ENCODE measurements around the gene SMCO2.

SMCO2 gene

DNA sequence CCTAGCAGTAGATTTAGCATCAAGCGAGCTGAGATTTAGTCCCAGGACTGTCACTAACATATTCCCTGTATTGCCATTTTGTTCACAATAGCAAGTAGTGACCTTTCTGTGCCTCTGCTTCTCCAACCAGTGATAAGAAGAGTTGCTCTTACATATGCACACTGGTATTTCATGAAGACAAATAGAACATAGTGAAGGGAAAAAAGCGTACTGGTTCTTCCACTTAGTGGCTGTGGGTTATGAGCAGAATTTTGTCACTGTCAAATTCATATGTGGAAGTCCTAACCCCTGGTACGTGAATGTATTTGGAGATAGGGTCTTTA is 65.1 kb downstream of the SMCO2 start:
- H3K4me1 ChIP-seq (ENCODE audit: control insufficient read depth in 1 of 2, insufficient read depth in 1 of 2, low read depth in 1 of 2, low read length in 1 of 2) = no peaks in the 10 kb centered on the region
- no peaks in the 10 kb centered on the region for H3K36me3 ChIP-seq
- H3K27ac ChIP-seq = no peak overlapping the region
- H3K9me3 ChIP-seq = no peaks in the 10 kb centered on the region
- no peaks in the 10 kb centered on the region for H3K27me3 ChIP-seq
- H3K4me3 ChIP-seq (ENCODE audit: low read depth in 1 of 2, low read length in 1 of 2) = no peak overlapping the region
- TF ChIP-seq, protein P1, sequence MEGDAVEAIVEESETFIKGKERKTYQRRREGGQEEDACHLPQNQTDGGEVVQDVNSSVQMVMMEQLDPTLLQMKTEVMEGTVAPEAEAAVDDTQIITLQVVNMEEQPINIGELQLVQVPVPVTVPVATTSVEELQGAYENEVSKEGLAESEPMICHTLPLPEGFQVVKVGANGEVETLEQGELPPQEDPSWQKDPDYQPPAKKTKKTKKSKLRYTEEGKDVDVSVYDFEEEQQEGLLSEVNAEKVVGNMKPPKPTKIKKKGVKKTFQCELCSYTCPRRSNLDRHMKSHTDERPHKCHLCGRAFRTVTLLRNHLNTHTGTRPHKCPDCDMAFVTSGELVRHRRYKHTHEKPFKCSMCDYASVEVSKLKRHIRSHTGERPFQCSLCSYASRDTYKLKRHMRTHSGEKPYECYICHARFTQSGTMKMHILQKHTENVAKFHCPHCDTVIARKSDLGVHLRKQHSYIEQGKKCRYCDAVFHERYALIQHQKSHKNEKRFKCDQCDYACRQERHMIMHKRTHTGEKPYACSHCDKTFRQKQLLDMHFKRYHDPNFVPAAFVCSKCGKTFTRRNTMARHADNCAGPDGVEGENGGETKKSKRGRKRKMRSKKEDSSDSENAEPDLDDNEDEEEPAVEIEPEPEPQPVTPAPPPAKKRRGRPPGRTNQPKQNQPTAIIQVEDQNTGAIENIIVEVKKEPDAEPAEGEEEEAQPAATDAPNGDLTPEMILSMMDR (IDR thresholded peaks at IDR 0.05) = no peak

DNA sequence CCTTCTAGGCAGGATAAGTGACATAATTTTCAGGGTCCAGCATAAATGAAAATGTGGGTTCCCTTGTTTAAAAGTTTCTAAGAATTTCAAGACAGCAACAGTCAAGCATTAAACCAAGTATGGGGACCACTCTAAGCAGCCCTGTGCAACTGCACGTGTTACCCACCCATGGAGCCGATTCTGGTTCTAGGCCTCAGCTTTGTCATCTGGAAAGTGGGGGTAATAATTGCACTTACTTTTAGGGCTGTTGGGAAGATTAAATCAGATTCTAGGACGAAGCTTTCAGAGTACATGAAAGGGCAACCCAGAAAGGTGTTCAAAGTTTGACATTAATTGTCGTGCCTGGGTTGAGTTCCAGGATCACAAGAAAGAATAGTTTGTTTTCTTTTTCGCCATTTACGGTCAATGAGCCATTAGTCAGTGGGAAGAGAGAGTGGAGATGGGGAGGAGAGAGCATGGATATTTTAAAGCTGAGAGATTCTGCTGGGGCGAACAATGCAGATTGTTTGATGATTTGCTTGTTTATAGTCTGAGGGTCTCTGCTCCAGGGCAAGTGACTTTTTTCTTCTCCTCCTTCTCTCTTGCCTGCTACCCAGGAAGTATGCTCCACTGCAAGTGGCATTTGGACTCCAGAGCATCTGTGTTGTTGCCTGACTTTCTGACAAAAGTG is 66.8 kb downstream of the SMCO2 start:
- Histone ChIP-seq H3K4me1 (ENCODE audit: control insufficient read depth in 1 of 2, insufficient read depth in 1 of 2, low read depth in 1 of 2, low read length in 1 of 2) (no peaks in the 10 kb centered on the region), H3K27me3 (no peaks in the 10 kb centered on the region), H3K36me3 (no peaks in the 10 kb centered on the region), H3K4me3 (ENCODE audit: low read depth in 1 of 2, low read length in 1 of 2) (no peak overlapping the region), H3K27ac (no peak overlapping the region), H3K9me3 (no peaks in the 10 kb centered on the region)
- TF ChIP-seq, protein P1 (IDR thresholded peaks at IDR 0.05) = no peak

DNA sequence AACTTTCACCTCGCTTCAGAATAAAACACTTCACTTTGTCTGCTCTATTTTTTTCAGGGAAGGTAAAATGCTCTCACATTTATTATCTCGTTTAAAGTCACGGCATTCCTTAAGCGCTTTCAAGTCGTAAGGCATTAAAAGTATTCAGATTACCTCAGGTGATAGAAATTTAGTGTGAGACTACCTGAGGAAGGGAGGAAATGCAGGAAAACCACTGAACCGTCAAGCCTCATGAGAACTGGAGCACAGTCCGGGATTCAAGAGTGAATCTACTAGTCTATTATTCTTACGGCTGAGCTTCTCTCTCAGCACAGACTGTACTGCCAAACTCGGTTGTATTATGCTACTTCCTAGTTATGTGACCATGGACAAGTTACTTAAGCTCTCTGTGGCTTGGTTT is 69.1 kb downstream of the SMCO2 start:
- no peaks in the 10 kb centered on the region for H3K9me3 ChIP-seq
- no peaks in the 10 kb centered on the region for H3K36me3 ChIP-seq
- no peak overlapping the region for H3K27ac ChIP-seq
- TF ChIP-seq, protein P1 (IDR thresholded peaks at IDR 0.05) = no peak
- H3K27me3 ChIP-seq = peaks cover 14% of the 10 kb centered on the region
- H3K4me3 ChIP-seq (ENCODE audit: low read depth in 1 of 2, low read length in 1 of 2) = no peak overlapping the region
- H3K4me1 ChIP-seq (ENCODE audit: control insufficient read depth in 1 of 2, insufficient read depth in 1 of 2, low read depth in 1 of 2, low read length in 1 of 2) = no peaks in the 10 kb centered on the region

DNA sequence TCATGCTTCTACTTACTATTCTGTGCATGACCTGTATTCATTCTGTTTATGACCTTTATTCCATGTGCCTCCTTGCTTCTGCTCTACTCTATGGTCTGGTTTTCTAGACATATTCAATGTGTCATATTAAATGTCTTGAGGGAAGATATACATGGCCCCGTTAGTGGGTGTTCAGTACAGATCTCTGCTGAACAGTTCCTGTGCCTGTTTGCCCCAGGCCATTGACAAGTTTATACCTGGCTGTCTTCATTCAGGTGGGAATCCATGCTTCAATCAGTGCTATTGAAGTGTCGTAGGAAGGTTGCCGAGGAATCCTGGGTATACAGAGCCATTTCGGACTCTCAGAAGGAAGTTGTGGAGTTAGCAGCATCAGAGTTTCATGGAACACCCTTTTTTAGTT is 70.1 kb downstream of the SMCO2 start:
- Histone ChIP-seq H3K4me1 (ENCODE audit: control insufficient read depth in 1 of 2, insufficient read depth in 1 of 2, low read depth in 1 of 2, low read length in 1 of 2) (no peaks in the 10 kb centered on the region), H3K27ac (no peak overlapping the region), H3K4me3 (ENCODE audit: low read depth in 1 of 2, low read length in 1 of 2) (no peak overlapping the region), H3K9me3 (no peaks in the 10 kb centered on the region), H3K36me3 (no peaks in the 10 kb centered on the region), H3K27me3 (peaks cover 14% of the 10 kb centered on the region)
- TF ChIP-seq, protein P1 (IDR thresholded peaks at IDR 0.05) = no peak

DNA sequence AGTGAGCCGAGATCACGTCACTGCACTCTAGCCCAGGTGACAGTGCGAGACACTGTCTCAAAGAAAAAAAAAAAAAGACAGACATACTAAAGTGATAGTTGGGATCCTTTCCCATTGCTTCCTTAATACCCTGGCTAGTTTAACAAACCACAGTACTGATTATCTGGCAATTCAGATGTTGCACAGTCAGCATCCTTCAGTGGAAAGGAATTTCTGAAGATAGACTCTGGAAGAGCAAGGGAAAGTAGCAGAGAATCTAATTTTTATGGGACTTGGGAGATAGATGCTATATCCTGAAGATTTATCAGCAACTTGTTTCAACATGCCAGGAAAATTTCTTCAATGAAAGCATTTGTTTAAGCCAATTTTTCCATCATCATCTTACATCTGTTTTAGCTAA is 71.0 kb downstream of the SMCO2 start:
- Histone ChIP-seq H3K4me3 (ENCODE audit: low read depth in 1 of 2, low read length in 1 of 2) (no peak overlapping the region), H3K36me3 (no peaks in the 10 kb centered on the region), H3K9me3 (no peaks in the 10 kb centered on the region), H3K4me1 (ENCODE audit: control insufficient read depth in 1 of 2, insufficient read depth in 1 of 2, low read depth in 1 of 2, low read length in 1 of 2) (no peaks in the 10 kb centered on the region), H3K27ac (no peak overlapping the region), H3K27me3 (peaks cover 14% of the 10 kb centered on the region)
- TF ChIP-seq, protein P1 (IDR thresholded peaks at IDR 0.05) = no peak
